ENCODE results near the gene HOXC9.

The HOXC9 gene

DNA sequence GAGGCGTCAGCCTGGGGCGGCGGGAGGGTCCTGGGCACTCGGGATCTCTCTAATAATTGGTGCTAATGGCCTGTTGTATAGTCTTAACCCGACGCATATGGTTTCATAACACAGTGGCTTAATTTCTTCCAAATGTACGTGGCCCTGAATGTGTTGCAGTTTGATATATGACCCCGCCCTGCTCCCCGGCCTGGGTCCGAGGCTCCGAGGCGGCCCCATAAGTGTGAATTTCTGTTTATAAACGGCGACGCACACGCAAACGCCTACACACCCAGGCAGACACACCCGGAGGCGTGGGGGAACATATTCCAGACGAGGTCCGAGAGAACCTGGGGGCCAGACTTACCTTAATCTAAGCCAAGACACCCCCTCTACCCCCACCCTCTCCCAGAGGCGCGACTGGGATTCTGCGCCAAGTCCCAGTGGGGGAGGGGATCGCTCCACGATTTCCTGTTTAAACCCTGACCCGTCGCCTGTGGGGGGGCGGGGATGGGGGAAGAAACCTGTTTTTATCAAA lies 18.6 kb downstream of the HOXC9 start:
- no peak for DNase-seq (ENCODE audit: low read depth)
- TF ChIP-seq CTCF (IDR thresholded peaks at IDR 0.05; ENCODE audit: insufficient read depth, low read depth, low read length, missing control alignments), result no peak
- H3K4me3 ChIP-seq (ENCODE audit: low read depth, low read length), result peak overlapping the region; percentile 63

DNA sequence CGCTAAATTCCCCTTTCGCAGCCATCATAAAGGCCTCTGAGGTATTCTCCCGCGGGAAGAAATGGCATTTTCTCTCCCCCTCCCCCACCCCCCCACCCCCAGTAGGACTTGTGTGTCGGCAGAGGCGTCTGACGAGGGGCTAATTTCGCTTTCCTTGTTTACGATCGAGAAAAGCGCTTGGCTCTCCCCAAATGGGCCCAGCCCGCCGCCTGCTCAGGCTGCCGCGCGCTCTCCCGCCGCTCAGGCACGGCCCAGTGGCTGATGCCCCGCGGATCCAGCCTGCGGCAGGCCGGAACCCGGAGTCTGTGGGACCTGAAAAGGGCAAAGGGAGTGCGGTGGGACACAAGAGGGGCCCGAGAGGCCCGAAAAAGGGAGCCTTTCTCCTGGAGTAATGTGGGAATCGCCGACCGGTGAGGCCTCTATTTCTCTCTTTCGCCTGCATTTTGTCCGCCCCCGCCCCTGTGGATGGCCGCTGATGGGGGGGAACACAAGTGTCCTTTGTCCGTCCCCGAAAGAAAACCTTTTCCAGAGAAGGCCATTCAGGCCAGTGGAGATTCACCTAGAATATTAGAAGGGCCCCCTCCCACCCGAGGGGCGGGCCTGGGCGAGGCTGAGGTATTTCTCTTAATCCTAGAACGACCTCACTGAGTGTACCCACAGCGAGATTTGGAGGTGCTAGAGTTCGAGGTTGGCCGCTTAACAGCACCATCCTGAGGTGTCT lies 19.3 kb downstream of the HOXC9 start:
- DNase-seq (ENCODE audit: low read depth), result no peak
- no peak for TF ChIP-seq CTCF (IDR thresholded peaks at IDR 0.05; ENCODE audit: insufficient read depth, low read depth, low read length, missing control alignments)
- H3K4me3 ChIP-seq (ENCODE audit: low read depth, low read length), result no peak overlapping the region

DNA sequence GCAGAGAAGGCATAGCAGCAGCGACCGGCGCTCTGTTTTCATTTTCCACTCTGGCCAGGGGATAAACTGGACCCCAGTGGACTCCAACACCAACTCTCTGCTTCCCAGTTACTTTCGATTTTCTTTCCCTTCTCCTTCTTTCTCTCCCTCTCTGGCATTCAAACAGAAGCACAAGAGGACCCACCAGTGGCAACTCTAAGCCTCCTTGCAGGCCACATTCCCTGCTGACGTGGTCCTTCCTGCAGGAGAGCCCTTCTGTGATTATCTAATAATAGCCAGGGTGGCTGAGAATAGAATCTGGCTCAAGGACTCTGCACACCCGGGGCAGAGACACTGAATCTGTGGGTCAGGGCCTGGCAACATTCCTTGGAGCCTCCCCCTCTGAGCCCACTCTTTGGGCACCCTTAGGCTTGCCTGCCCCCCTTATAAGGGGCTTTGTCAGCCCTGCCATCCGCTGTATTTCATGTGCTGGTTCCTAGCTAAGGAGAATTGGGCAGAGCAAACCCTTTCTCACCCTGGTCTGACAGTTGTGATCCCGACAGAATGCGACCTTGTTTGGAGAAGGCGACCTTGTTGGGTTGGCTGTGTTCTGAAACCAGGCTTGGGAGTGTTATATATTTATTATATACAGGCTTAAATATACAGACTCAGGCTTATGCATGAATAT lies 20.1 kb downstream of the HOXC9 start:
- no peak overlapping the region for H3K4me3 ChIP-seq (ENCODE audit: low read depth, low read length)
- no peak for DNase-seq (ENCODE audit: low read depth)
- no peak for TF ChIP-seq CTCF (IDR thresholded peaks at IDR 0.05; ENCODE audit: insufficient read depth, low read depth, low read length, missing control alignments)

DNA sequence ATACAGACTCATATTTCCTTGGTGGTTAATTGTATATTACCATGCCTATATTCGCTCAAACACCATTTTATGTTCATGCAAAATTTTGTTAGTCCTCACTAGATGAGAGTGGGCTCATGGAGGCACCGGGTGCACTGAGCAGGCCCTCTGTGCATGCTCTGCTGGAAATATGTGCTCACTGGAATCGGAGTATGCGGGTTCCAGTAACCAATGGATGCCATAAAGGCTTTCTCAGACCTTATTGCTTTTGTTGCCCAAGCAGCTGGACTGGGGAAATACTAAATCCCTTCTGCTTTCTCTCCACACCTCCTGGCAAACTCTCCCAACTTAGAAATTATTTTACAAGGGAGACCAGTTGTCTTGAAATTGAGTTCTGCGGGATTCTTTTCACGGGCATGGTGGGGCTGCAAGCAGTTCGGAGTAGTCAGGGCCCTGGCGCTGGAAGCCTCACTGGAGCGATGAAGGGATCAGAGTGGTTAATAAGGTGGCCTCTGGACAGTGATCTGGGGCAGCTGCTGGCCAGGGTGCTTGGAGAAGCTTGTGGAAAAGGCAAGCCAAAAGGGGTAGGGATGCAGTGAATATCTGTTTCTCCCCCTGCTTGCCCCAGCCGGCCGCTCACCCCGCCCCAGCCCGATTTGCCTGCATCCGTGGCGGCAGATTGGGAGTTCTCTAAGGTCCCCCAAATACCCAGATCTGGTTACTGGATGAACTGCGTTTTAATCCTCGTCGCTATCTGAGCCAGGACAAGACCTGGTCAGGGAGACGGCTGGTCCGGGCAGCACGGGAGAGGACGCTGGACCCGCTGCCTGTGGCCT lies 20.8 kb downstream of the HOXC9 start:
- no peak for DNase-seq (ENCODE audit: low read depth)
- H3K4me3 ChIP-seq (ENCODE audit: low read depth, low read length), result no peak overlapping the region
- TF ChIP-seq CTCF (IDR thresholded peaks at IDR 0.05; ENCODE audit: insufficient read depth, low read depth, low read length, missing control alignments), result no peak

DNA sequence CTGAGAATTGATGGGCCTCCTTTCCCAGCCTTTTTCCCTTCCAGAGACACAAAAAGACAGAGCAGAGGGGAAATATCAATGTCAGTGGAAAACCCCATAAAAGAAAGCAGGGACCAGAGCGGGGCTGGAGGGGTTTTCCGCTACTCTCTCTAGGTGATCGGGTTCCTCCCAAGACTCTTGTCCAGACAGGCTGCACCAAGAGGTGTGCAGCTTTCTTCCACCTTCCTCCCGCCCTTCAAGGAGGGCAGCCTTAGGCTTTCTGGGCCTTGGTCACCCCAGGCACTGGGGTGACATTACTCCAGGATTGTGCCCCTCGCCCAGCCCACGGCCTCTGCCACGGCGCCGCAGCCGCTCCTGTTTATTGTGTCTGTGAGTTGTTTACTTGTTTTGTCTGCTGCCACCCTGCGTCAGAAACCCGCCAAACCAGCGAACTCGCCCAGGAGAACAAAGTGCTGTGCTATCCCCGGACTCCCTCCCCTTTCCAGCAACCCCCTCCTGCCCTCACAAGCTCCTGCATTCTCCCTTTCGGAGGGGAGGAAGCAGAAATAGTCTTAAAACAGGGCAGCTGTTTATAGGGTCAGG lies 21.6 kb downstream of the HOXC9 start:
- peak overlapping the region; percentile 4 for H3K4me3 ChIP-seq (ENCODE audit: low read depth, low read length)
- peak; percentile 38 for DNase-seq (ENCODE audit: low read depth)
- peak; percentile 23 for TF ChIP-seq CTCF (IDR thresholded peaks at IDR 0.05; ENCODE audit: insufficient read depth, low read depth, low read length, missing control alignments)

DNA sequence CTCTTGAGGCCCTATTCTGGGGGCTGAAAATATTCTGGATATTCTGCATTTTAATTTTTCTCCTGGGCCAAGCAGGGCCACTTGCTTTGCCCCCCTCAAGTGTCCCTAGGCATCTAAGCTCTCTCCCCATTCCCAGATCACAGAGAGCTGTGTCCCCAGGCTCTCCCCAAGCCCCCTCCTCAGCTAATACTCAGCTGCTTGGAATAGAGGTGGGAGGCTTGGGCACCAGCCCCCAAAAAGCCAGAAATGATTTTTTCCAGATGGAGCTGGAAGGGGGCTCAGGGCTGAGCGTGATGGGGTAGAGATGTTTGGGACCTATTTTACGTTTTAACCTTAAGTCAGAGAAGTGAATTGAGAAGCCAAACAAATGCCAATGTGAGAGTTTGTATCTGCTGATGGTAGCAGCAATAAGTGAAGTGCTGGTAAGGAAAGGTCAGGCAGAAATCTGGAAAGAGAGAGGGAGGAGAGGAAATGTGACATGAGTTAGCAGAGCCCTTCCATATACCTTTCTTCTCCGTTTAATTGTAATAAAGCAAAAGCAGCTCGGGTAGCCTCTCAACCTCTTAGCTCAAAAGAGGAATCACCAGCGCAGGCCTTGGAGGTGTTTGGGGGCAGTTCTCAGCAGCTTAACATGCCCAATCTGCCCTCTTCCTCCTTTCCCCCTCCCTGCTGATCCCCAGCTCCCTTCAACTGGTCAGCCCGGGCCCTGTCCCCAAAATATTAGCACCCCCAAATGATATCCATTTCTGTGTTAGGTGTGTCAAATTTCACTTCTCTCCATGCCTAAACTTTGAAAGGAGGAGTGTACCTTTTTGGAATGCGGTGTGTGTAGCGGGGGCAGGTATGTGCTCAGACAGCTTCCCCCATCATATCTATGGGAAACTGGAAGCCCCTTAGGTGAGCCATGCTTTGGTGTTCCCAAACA lies 23.3 kb downstream of the HOXC9 start:
- H3K4me3 ChIP-seq (ENCODE audit: low read depth, low read length), result no peak overlapping the region
- DNase-seq (ENCODE audit: low read depth), result no peak
- no peak for TF ChIP-seq CTCF (IDR thresholded peaks at IDR 0.05; ENCODE audit: insufficient read depth, low read depth, low read length, missing control alignments)
